K562 (cell line): ENCODE results near the gene MDM4. TPM values are rescaled to one million over a fixed set of nuclear protein-coding genes. Genes with fewer than 3 reads are reported as not detected.
A peak's percentile ranks its signal among the peaks of the same experiment; 100 is the strongest.

ENCODE experiments used
- BMI1 ChIP-seq: fragments of 150-350 bp; IDR thresholded peaks from 2 replicates; pipeline ENCODE4 v1.6.1; 2014; ENCODE audit warnings: low read length
- E2F3 ChIP-seq: fragments of 250-450 bp; sonication (Bioruptor Pico); IDR thresholded peaks from 2 replicates; pipeline ENCODE4 v1.4.0; 2020; ENCODE audit warnings: mild to moderate bottlenecking
- E2F6 ChIP-seq, 2 experiments: IDR thresholded peaks; 2 replicates each; pipeline ENCODE4 v1.6.1; 2011; ENCODE audit warnings: borderline replicate concordance in 1 of 2, control low read depth in 1 of 2, low read depth in 1 of 2, low read length in 1 of 2, mild to moderate bottlenecking in 1 of 2, mixed read lengths in 1 of 2, moderate library complexity in 1 of 2; ENCODE audit not compliant: insufficient read depth in 1 of 2, insufficient read length in 1 of 2, poor library complexity in 1 of 2, severe bottlenecking in 1 of 2; ENCODE audit errors: extremely low read depth in 1 of 2
- E2F8 ChIP-seq: fragments of 450-650 bp; IDR thresholded peaks from 2 replicates; pipeline ENCODE4 v1.7.1; 2018; ENCODE audit warnings: mild to moderate bottlenecking, low read depth; ENCODE audit not compliant: partially characterized antibody
- HNRNPH1 ChIP-seq: fragments of 200-400 bp; formaldehyde crosslinking; optimal IDR thresholded peaks from 2 replicates; pipeline ENCODE3; 2017; ENCODE audit warnings: low read depth, mild to moderate bottlenecking, low read length, moderate library complexity
- KLF10 ChIP-seq: fragments of 250-450 bp; sonication (Bioruptor Pico); IDR thresholded peaks from 2 replicates; pipeline ENCODE4 v1.6.1; 2021; ENCODE audit warnings: matching md5 sums
- MITF ChIP-seq: IDR thresholded peaks from 2 replicates; pipeline ENCODE4 v1.6.1; 2014; ENCODE audit warnings: antibody characterized with exemption
- MNT ChIP-seq, 2 experiments: fragments of 450-650 bp; conservative IDR thresholded peaks; 2 replicates each; pipeline ENCODE4 v1.6.1; 2017; ENCODE audit warnings: mild to moderate bottlenecking in 2 of 2, moderate library complexity in 2 of 2
- NELFE ChIP-seq: IDR thresholded peaks from 2 replicates; pipeline ENCODE4 v1.6.1; 2011; ENCODE audit warnings: mild to moderate bottlenecking; ENCODE audit not compliant: insufficient read depth, insufficient read length
- NFRKB ChIP-seq: fragments of 450-650 bp; IDR thresholded peaks from 2 replicates; pipeline ENCODE4 v1.6.1; 2016; ENCODE audit warnings: low read depth
- OTX1 ChIP-seq: fragments of 450-650 bp; formaldehyde crosslinking; IDR thresholded peaks from 2 replicates; pipeline ENCODE4 v1.4.0; 2022; ENCODE audit warnings: mild to moderate bottlenecking
- PHF21A ChIP-seq: fragments of 450-650 bp; IDR thresholded peaks from 2 replicates; pipeline ENCODE4 v1.6.1; 2017; ENCODE audit warnings: low read depth, borderline replicate concordance
- SMAD4 ChIP-seq: fragments of 250-450 bp; sonication (Bioruptor Pico); conservative IDR thresholded peaks from 2 replicates; pipeline ENCODE4 v1.8.0; 2021; ENCODE audit warnings: inconsistent platforms, mild to moderate bottlenecking, moderate library complexity
- SRSF3 ChIP-seq: fragments of 200-400 bp; formaldehyde crosslinking; IDR thresholded peaks from 2 replicates; pipeline ENCODE4 v1.6.1; 2016; ENCODE audit warnings: mild to moderate bottlenecking, low read length, moderate library complexity; ENCODE audit not compliant: insufficient read depth
- TRIM24 ChIP-seq, 2 experiments: fragments of 450-650 bp; IDR thresholded peaks; 2 replicates each; pipeline ENCODE4 v1.6.1; 2016
- ZBTB17 ChIP-seq: fragments of 450-650 bp; formaldehyde crosslinking; IDR thresholded peaks from 2 replicates; pipeline ENCODE4 v1.4.0; 2020; ENCODE audit warnings: mild to moderate bottlenecking
- ZBTB9 ChIP-seq: fragments of 450-650 bp; formaldehyde crosslinking; IDR thresholded peaks from 2 replicates; pipeline ENCODE4 v1.4.0; 2020; ENCODE audit warnings: mild to moderate bottlenecking, moderate library complexity
- polyA plus RNA-seq, 8 experiments: library from polyadenylated mRNA; depleted of rRNA in 4 of 8; stranded (reverse) in 5 of 8; unstranded in 3 of 8; fragments of >200 nt; fragmentation: Nextera tagmentation in 2 of 8; fragmentation: Illumina TruSeq in 1 of 8; extraction: Ambion mirVana in 2 of 8; extraction: Trizol in 1 of 8; gene quantifications; 2 replicates each; pipeline versions ENCODE4 v1.2.1 to v1.2.3, GENCODE V29; 2011 to 2014; ENCODE audit warnings: inconsistent platforms in 1 of 8, missing spikeins in 1 of 8
- total RNA-seq, 7 experiments: library from RNA; depleted of rRNA in 6 of 7; stranded (reverse); fragments of >200 nt in 6 of 7; fragmentation: Illumina TruSeq in 2 of 7; extraction: Trizol in 2 of 7; gene quantifications; 2 replicates each; pipeline versions ENCODE4 v1.2.1 to v1.2.3, GENCODE V29; 2011 to 2021; ENCODE audit warnings: low replicate concordance in 1 of 7

Gene MDM4
- total and polyA plus RNA-seq, 9 of the 15 experiments (the other 6 are each of a cell fraction or from before 2014, with no cell fraction given) = 3.3 to 61.7 (median 21.2) TPM

- TF ChIP-seq MNT (conservative IDR thresholded peaks at IDR 0.05) (peak in 1 of 2 experiments; percentile 57; a peak in 1 of 4 replicates), E2F6 (IDR thresholded peaks at IDR 0.05; ENCODE audit: borderline replicate concordance in 1 of 2, extremely low read depth in 1 of 2, insufficient read depth in 1 of 2, insufficient read length in 1 of 2, low read depth in 1 of 2, low read length in 1 of 2, poor library complexity in 1 of 2, severe bottlenecking in 1 of 2) (peak; percentile 75 to 77), ZBTB9 (CRISPR knock-in tag) (peak; percentile 83), NFRKB (no peak), NELFE (no peak), SMAD4 (CRISPR knock-in tag) (peak; percentile 85), BMI1 (no peak), E2F3 (CRISPR knock-in tag) (0 out of 2 replicates have a peak, but pooled peaks have one; percentile 48), E2F8 (no peak), KLF10 (CRISPR knock-in tag) (no peak), HNRNPH1 (no peak), TRIM24 (IDR thresholded peaks at IDR 0.05) (peak in 1 of 2 experiments; percentile 53; a peak in 1 of 4 replicates), OTX1 (CRISPR knock-in tag) (no peak), ZBTB17 (peak; percentile 82), PHF21A (no peak), SRSF3 (no peak), MITF (no peak)
These were observed 21.7 kb upstream of the MDM4 start, which contains the start of gene PIK3C2B (continued) for GRCh38 chr1:204494281-204495077.
